ENCODE results near the gene TMX1.

TMX1 gene

GRCh38 chr14:51290132-51290531 is 50.1 kb downstream of the TMX1 start:
- H2BK12ac ChIP-seq (ENCODE audit: low read length): no peak overlapping the region
- no peak overlapping the region for H4K91ac ChIP-seq (ENCODE audit: low read depth, low read length, poor library complexity)
- H2AFZ ChIP-seq (ENCODE audit: low read length): no peak overlapping the region
- H3K9me3 ChIP-seq (replicated peaks in 1 of 2; ENCODE audit: control insufficient read depth in 2 of 2, insufficient read depth in 1 of 2, low read depth in 1 of 2, low read length in 2 of 2): no peaks in the 10 kb centered on the region
- H2BK15ac ChIP-seq (ENCODE audit: low read length): no peak overlapping the region
- no peak overlapping the region for H3K4ac ChIP-seq (ENCODE audit: low read length)
- H3K4me2 ChIP-seq (ENCODE audit: insufficient read depth, low read length, poor library complexity, severe bottlenecking): no peak overlapping the region
- no peaks in the 10 kb centered on the region for H3K27me3 ChIP-seq (ENCODE audit: control insufficient read depth in 3 of 3, insufficient read depth in 3 of 3, low read depth in 1 of 3, low read length in 3 of 3)
- no CpG with 5 or more reads among the region's 1 CpG for WGBS, 2 donors (ENCODE audit: extremely low coverage in 2 of 2, insufficient read length in 2 of 2, insufficient replicate concordance in 1 of 2)
- no peak overlapping the region for H2AK5ac ChIP-seq (ENCODE audit: low read depth, low read length)
- H3K4me3 ChIP-seq (ENCODE audit: low read length in 2 of 2): no peak overlapping the region
- H3K18ac ChIP-seq (ENCODE audit: low read length): no peak overlapping the region
- H3K23ac ChIP-seq (ENCODE audit: low read depth, low read length, poor library complexity): no peak overlapping the region
- H3K27ac ChIP-seq (replicated peaks; ENCODE audit: low read length): no peak overlapping the region
- DNase-seq (ENCODE audit: low spot score): no peak
- H2BK120ac ChIP-seq (ENCODE audit: low read depth, low read length): no peak overlapping the region
- H2BK5ac ChIP-seq (ENCODE audit: low read length): no peak overlapping the region
- H3K79me1 ChIP-seq (ENCODE audit: low read depth, low read length): no peaks in the 10 kb centered on the region
- H3K4me1 ChIP-seq (ENCODE audit: control insufficient read depth in 2 of 2, insufficient read depth in 1 of 2, low read depth in 1 of 2, low read length in 2 of 2): no peaks in the 10 kb centered on the region
- no peak overlapping the region for H3K14ac ChIP-seq (ENCODE audit: low read length)
- H4K8ac ChIP-seq (ENCODE audit: low read depth, low read length): no peak overlapping the region
- no peak overlapping the region for H3K9ac ChIP-seq (ENCODE audit: low read depth, low read length, poor library complexity)
- no peaks in the 10 kb centered on the region for H3K36me3 ChIP-seq (replicated peaks in 1 of 2; ENCODE audit: control insufficient read depth in 2 of 2, insufficient read depth in 2 of 2, low read length in 2 of 2)

- H2AFZ ChIP-seq (ENCODE audit: low read length): no peak overlapping the region
- H2BK120ac ChIP-seq (ENCODE audit: low read depth, low read length): no peak overlapping the region
- no peak overlapping the region for H3K18ac ChIP-seq (ENCODE audit: low read length)
- H3K23ac ChIP-seq (ENCODE audit: low read depth, low read length, poor library complexity): no peak overlapping the region
- no peak overlapping the region for H2AK5ac ChIP-seq (ENCODE audit: low read depth, low read length)
- no peak for DNase-seq (ENCODE audit: low spot score)
- no peak overlapping the region for H2BK12ac ChIP-seq (ENCODE audit: low read length)
- H3K27me3 ChIP-seq (ENCODE audit: control insufficient read depth in 3 of 3, insufficient read depth in 3 of 3, low read depth in 1 of 3, low read length in 3 of 3): no peaks in the 10 kb centered on the region
- no peak overlapping the region for H4K8ac ChIP-seq (ENCODE audit: low read depth, low read length)
- H3K9ac ChIP-seq (ENCODE audit: low read depth, low read length, poor library complexity): no peak overlapping the region
- no peak overlapping the region for H2BK5ac ChIP-seq (ENCODE audit: low read length)
- H3K4me1 ChIP-seq (ENCODE audit: control insufficient read depth in 2 of 2, insufficient read depth in 1 of 2, low read depth in 1 of 2, low read length in 2 of 2): no peaks in the 10 kb centered on the region
- no peak overlapping the region for H3K4me2 ChIP-seq (ENCODE audit: insufficient read depth, low read length, poor library complexity, severe bottlenecking)
- H3K79me1 ChIP-seq (ENCODE audit: low read depth, low read length): no peaks in the 10 kb centered on the region
- H3K4me3 ChIP-seq (ENCODE audit: low read length in 2 of 2): no peak overlapping the region
- no peak overlapping the region for H4K91ac ChIP-seq (ENCODE audit: low read depth, low read length, poor library complexity)
- H3K9me3 ChIP-seq (replicated peaks in 1 of 2; ENCODE audit: control insufficient read depth in 2 of 2, insufficient read depth in 1 of 2, low read depth in 1 of 2, low read length in 2 of 2): no peaks in the 10 kb centered on the region
- H3K36me3 ChIP-seq (replicated peaks in 1 of 2; ENCODE audit: control insufficient read depth in 2 of 2, insufficient read depth in 2 of 2, low read length in 2 of 2): no peaks in the 10 kb centered on the region
- no CpG with 5 or more reads among the region's 4 CpGs for WGBS, 2 donors (ENCODE audit: extremely low coverage in 2 of 2, insufficient read length in 2 of 2, insufficient replicate concordance in 1 of 2)
- H3K27ac ChIP-seq (replicated peaks; ENCODE audit: low read length): no peak overlapping the region
- H3K4ac ChIP-seq (ENCODE audit: low read length): no peak overlapping the region
- no peak overlapping the region for H2BK15ac ChIP-seq (ENCODE audit: low read length)
- no peak overlapping the region for H3K14ac ChIP-seq (ENCODE audit: low read length)
Observed at GRCh38 chr14:51291016-51291415, 51.0 kb downstream of the TMX1 start.

- no peaks in the 10 kb centered on the region for H3K36me3 ChIP-seq (replicated peaks in 1 of 2; ENCODE audit: control insufficient read depth in 2 of 2, insufficient read depth in 2 of 2, low read length in 2 of 2)
- no peak overlapping the region for H3K4me3 ChIP-seq (ENCODE audit: low read length in 2 of 2)
- no peak overlapping the region for H2BK120ac ChIP-seq (ENCODE audit: low read depth, low read length)
- H3K4me1 ChIP-seq (ENCODE audit: control insufficient read depth in 2 of 2, insufficient read depth in 1 of 2, low read depth in 1 of 2, low read length in 2 of 2): no peaks in the 10 kb centered on the region
- no peak overlapping the region for H3K14ac ChIP-seq (ENCODE audit: low read length)
- H3K9me3 ChIP-seq (replicated peaks in 1 of 2; ENCODE audit: control insufficient read depth in 2 of 2, insufficient read depth in 1 of 2, low read depth in 1 of 2, low read length in 2 of 2): no peaks in the 10 kb centered on the region
- peak overlapping the region; percentile 25 for H3K18ac ChIP-seq (ENCODE audit: low read length)
- DNase-seq (ENCODE audit: low spot score): no peak
- no peak overlapping the region for H3K4ac ChIP-seq (ENCODE audit: low read length)
- no peak overlapping the region for H4K91ac ChIP-seq (ENCODE audit: low read depth, low read length, poor library complexity)
- no CpG with 5 or more reads among the region's 7 CpGs for WGBS, 2 donors (ENCODE audit: extremely low coverage in 2 of 2, insufficient read length in 2 of 2, insufficient replicate concordance in 1 of 2)
- H3K27me3 ChIP-seq (ENCODE audit: control insufficient read depth in 3 of 3, insufficient read depth in 3 of 3, low read depth in 1 of 3, low read length in 3 of 3): no peaks in the 10 kb centered on the region
- no peak overlapping the region for H3K23ac ChIP-seq (ENCODE audit: low read depth, low read length, poor library complexity)
- H3K79me1 ChIP-seq (ENCODE audit: low read depth, low read length): no peaks in the 10 kb centered on the region
- no peak overlapping the region for H3K9ac ChIP-seq (ENCODE audit: low read depth, low read length, poor library complexity)
- no peak overlapping the region for H2BK12ac ChIP-seq (ENCODE audit: low read length)
- no peak overlapping the region for H2AK5ac ChIP-seq (ENCODE audit: low read depth, low read length)
- H4K8ac ChIP-seq (ENCODE audit: low read depth, low read length): no peak overlapping the region
- no peak overlapping the region for H2BK5ac ChIP-seq (ENCODE audit: low read length)
- H3K27ac ChIP-seq (replicated peaks; ENCODE audit: low read length): no peak overlapping the region
- no peak overlapping the region for H3K4me2 ChIP-seq (ENCODE audit: insufficient read depth, low read length, poor library complexity, severe bottlenecking)
- no peak overlapping the region for H2BK15ac ChIP-seq (ENCODE audit: low read length)
- H2AFZ ChIP-seq (ENCODE audit: low read length): no peak overlapping the region
Observed at GRCh38 chr14:51293149-51293911, 53.3 kb downstream of the TMX1 start.

- Histone ChIP-seq H3K4ac (ENCODE audit: low read length) (no peak overlapping the region), H2AK5ac (ENCODE audit: low read depth, low read length) (no peak overlapping the region), H3K27ac (replicated peaks; ENCODE audit: low read length) (no peak overlapping the region), H4K91ac (ENCODE audit: low read depth, low read length, poor library complexity) (no peak overlapping the region), H4K8ac (ENCODE audit: low read depth, low read length) (no peak overlapping the region), H2AFZ (ENCODE audit: low read length) (no peak overlapping the region), H3K4me2 (ENCODE audit: insufficient read depth, low read length, poor library complexity, severe bottlenecking) (no peak overlapping the region), H2BK15ac (ENCODE audit: low read length) (no peak overlapping the region), H3K18ac (ENCODE audit: low read length) (no peak overlapping the region), H3K23ac (ENCODE audit: low read depth, low read length, poor library complexity) (no peak overlapping the region), H3K9ac (ENCODE audit: low read depth, low read length, poor library complexity) (no peak overlapping the region), H2BK5ac (ENCODE audit: low read length) (no peak overlapping the region), H3K14ac (ENCODE audit: low read length) (no peak overlapping the region), H3K27me3 (ENCODE audit: control insufficient read depth in 3 of 3, insufficient read depth in 3 of 3, low read depth in 1 of 3, low read length in 3 of 3) (no peaks in the 10 kb centered on the region), H3K36me3 (replicated peaks in 1 of 2; ENCODE audit: control insufficient read depth in 2 of 2, insufficient read depth in 2 of 2, low read length in 2 of 2) (no peaks in the 10 kb centered on the region), H3K9me3 (replicated peaks in 1 of 2; ENCODE audit: control insufficient read depth in 2 of 2, insufficient read depth in 1 of 2, low read depth in 1 of 2, low read length in 2 of 2) (no peaks in the 10 kb centered on the region), H2BK120ac (ENCODE audit: low read depth, low read length) (no peak overlapping the region), H3K4me3 (ENCODE audit: low read length in 2 of 2) (no peak overlapping the region), H3K79me1 (ENCODE audit: low read depth, low read length) (no peaks in the 10 kb centered on the region), H3K4me1 (ENCODE audit: control insufficient read depth in 2 of 2, insufficient read depth in 1 of 2, low read depth in 1 of 2, low read length in 2 of 2) (no peaks in the 10 kb centered on the region), H2BK12ac (ENCODE audit: low read length) (no peak overlapping the region)
- DNase-seq (ENCODE audit: low spot score): no peak
- no CpG with 5 or more reads among the region's 6 CpGs for WGBS, 2 donors (ENCODE audit: extremely low coverage in 2 of 2, insufficient read length in 2 of 2, insufficient replicate concordance in 1 of 2)
Observed at GRCh38 chr14:51293912-51294389, 53.9 kb downstream of the TMX1 start.

Measured in neuronal stem cell (in vitro differentiated cells).